Type B pancreatic cell (in vitro differentiated cells): ENCODE data around the gene PALB2. TPM values are rescaled to one million over a fixed set of nuclear protein-coding genes. Genes with fewer than 3 reads are reported as not detected.
"Not testable (repeated sequence)": the region's sequence is repeated elsewhere in the genome, so short reads cannot be mapped to it uniquely, and the experiment has no call there.

Experiments
- DNase-seq: peaks from one replicate; pipeline ENCODE4 v3.0.0; 2021; ENCODE audit warnings: mixed read lengths; ENCODE audit not compliant: unreplicated experiment; ENCODE audit errors: extremely low spot score
- H3K27ac Mint-ChIP-seq: 2 replicates; pipeline ENCODE4 v1.8.0; 2021; ENCODE audit warnings: mild to moderate bottlenecking, mixed read lengths
- H3K27me3 Mint-ChIP-seq: 2 replicates; pipeline ENCODE4 v1.8.0; 2021; ENCODE audit warnings: mixed read lengths
- H3K36me3 Mint-ChIP-seq: 2 replicates; pipeline ENCODE4 v1.8.0; 2021; ENCODE audit warnings: mixed read lengths
- H3K4me1 Mint-ChIP-seq: one replicate; pipeline ENCODE4 v1.8.0; 2021; ENCODE audit warnings: mixed read lengths; ENCODE audit not compliant: unreplicated experiment
- H3K4me3 Mint-ChIP-seq: 2 replicates; pipeline ENCODE4 v1.8.0; 2021; ENCODE audit warnings: mild to moderate bottlenecking, mixed read lengths
- H3K9me3 Mint-ChIP-seq: 2 replicates; pipeline ENCODE4 v1.8.0; 2021; ENCODE audit warnings: mixed read lengths
- CTCF ChIP-seq: fragments of 200-600 bp; sonication (generic); conservative IDR thresholded peaks from 2 replicates; pipeline ENCODE4 v1.5.0; 2021; ENCODE audit warnings: antibody characterized with exemption, mild to moderate bottlenecking
- total RNA-seq: library from RNA; stranded (reverse); gene quantifications from 2 replicates; pipeline ENCODE4 v1.2.1, GENCODE V29; 2021; ENCODE audit warnings: low replicate concordance

PALB2 gene
- total RNA-seq, 1 donor from 2014 or later: 19.3 TPM

GRCh38 chr16:23584186-23585076, 56.7 kb downstream of the PALB2 start:
- no peaks in the 10 kb centered on the region for H3K9me3 Mint-ChIP-seq
- TF ChIP-seq CTCF: no peak
- H3K4me3 Mint-ChIP-seq: no peak overlapping the region
- no peaks in the 10 kb centered on the region for H3K27me3 Mint-ChIP-seq
- no peaks in the 10 kb centered on the region for H3K4me1 Mint-ChIP-seq
- DNase-seq: no peak
- peaks cover 13% of the 10 kb centered on the region for H3K36me3 Mint-ChIP-seq
- H3K27ac Mint-ChIP-seq: no peak overlapping the region

GRCh38 chr16:23583271-23583670, 57.8 kb downstream of the PALB2 start:
- not testable (repeated sequence) for H3K4me3 Mint-ChIP-seq, DNase-seq, H3K9me3 Mint-ChIP-seq, H3K27me3 Mint-ChIP-seq, H3K27ac Mint-ChIP-seq, H3K4me1 Mint-ChIP-seq
- H3K36me3 Mint-ChIP-seq: peaks cover 13% of the 10 kb centered on the region

GRCh38 chr16:23581764-23582163, 59.3 kb downstream of the PALB2 start:
- TF ChIP-seq CTCF: no peak
- H3K27ac Mint-ChIP-seq: no peak overlapping the region
- no peaks in the 10 kb centered on the region for H3K4me1 Mint-ChIP-seq
- H3K27me3 Mint-ChIP-seq: no peaks in the 10 kb centered on the region
- no peak overlapping the region for H3K4me3 Mint-ChIP-seq
- no peak for DNase-seq
- peaks cover 13% of the 10 kb centered on the region for H3K36me3 Mint-ChIP-seq
- no peaks in the 10 kb centered on the region for H3K9me3 Mint-ChIP-seq

GRCh38 chr16:23580391-23580790, 60.7 kb downstream of the PALB2 start:
- Mint-ChIP-seq H3K27me3 (no peaks in the 10 kb centered on the region), H3K4me1 (no peaks in the 10 kb centered on the region), H3K27ac (no peak overlapping the region), H3K9me3 (no peaks in the 10 kb centered on the region), H3K4me3 (no peak overlapping the region), H3K36me3 (peaks cover 13% of the 10 kb centered on the region)
- no peak for DNase-seq
- no peak for TF ChIP-seq CTCF

- Mint-ChIP-seq H3K4me3 (no peak overlapping the region), H3K9me3 (no peaks in the 10 kb centered on the region), H3K27ac (no peak overlapping the region), H3K4me1 (no peaks in the 10 kb centered on the region), H3K36me3 (peaks cover 12% of the 10 kb centered on the region), H3K27me3 (no peaks in the 10 kb centered on the region)
- DNase-seq: no peak
- no peak for TF ChIP-seq CTCF
Measured at GRCh38 chr16:23579371-23579770, 61.7 kb downstream of the PALB2 start.

- Mint-ChIP-seq H3K27me3 (no peaks in the 10 kb centered on the region), H3K36me3 (peaks cover 8% of the 10 kb centered on the region), H3K9me3 (no peaks in the 10 kb centered on the region), H3K4me3 (no peak overlapping the region), H3K4me1 (no peaks in the 10 kb centered on the region), H3K27ac (no peak overlapping the region)
- no peak for DNase-seq
- no peak for TF ChIP-seq CTCF
Measured at GRCh38 chr16:23578101-23578830, 62.8 kb downstream of the PALB2 start.
